Occipital lobe (tissue), 2 donors: ENCODE measurements around the gene EXOC4. TPM values are rescaled to one million over a fixed set of nuclear protein-coding genes. Genes with fewer than 3 reads are reported as not detected.
"Not testable (repeated sequence)": the region's sequence is repeated elsewhere in the genome, so short reads cannot be mapped to it uniquely, and the experiment has no call there.

Experiments used
- DNase-seq: peaks from one replicate; lab custom pipeline; 2025; lab: John Stamatoyannopoulos, UW
- total RNA-seq: library from RNA; depleted of rRNA; stranded (reverse); fragments of >200 nt; gene quantifications from one replicate; pipeline ENCODE4 v1.2.3, GENCODE V29; 2014

Gene EXOC4
- total RNA-seq, 1 donor from 2014 or later, result 341 TPM

DNA sequence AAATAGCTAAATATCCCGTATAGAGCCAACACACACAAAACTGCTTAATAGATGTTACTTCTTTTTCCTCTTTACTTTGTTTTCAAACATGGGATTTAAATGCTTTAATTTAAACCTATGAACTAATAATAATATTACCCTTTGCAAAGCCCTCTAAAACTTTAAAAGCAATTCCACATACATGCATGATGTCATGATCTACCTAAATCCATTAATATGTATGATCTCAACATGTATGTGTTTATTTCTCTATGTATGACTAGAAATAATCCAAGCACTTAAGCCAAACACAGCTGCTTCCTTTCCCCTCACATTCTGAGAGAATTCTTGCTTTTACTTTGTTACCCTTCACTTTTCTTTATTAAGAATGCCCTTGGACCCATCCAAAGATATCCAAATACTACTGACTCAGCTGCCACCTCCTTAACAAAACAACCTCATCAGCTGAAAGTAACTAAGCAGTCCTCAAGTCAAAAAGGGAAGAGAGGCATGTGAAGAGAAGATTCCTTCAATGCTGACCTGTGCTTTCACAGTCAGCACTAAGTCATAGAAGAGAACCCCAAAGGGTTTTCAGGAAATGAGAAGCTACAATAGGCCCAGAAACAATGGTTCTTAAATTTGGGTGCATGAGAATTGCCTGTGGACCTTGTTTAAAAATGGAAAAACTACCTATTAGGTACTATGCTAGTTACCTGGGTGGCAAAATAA is 607.9 kb downstream of the EXOC4 start:
- no peak for DNase-seq

DNA sequence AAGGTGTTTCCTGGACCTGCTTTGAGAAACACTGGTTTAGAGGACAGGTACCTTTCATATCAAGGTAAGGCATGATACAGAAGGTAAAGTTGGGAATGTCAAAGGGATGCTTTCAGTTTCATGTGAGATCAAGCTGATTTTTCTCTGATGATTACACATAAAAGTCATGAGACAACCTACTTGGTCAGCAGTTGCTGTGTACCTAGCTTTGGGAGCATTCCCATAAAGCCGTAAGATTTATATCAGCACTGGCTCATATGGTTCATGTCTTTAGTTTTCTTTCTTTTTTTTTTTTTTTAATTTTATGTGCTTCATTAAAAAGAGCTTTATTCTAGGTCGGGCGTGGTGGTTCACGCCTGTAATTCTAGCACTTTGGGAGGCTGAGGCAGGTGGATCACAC is 609.0 kb downstream of the EXOC4 start:
- DNase-seq, result no peak

DNA sequence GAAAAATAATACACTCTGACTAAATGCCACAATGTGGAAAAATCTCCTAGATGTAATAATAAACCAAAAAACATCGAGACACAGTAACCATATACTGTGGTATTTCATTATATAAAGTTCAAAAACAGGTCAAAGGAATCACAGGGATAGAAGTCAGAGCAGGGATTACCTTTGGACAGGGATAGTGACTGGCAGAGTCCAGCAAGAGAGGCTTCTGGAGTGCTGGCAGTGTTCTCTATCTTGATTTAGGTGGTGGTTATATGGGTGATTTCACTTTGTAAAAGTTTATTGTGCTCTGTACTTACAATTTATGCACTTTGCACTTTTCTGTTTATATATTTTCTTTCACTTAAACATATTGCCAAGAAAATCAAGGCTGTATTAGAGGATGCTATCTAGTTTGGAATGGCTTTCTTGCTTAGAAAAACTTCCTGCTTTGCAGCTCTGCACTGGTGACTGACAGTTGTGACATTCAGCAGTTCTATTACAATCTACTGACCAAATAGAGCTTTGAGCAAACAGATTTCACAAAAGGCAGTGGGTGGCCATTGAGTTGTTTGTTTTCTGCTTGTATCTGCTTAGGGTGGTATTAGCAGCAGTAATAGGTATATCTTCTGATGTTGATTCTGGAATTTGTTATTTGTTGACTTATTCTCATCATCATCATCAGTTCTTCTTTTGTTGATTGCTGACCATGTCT is 610.6 kb downstream of the EXOC4 start:
- no peak for DNase-seq

DNA sequence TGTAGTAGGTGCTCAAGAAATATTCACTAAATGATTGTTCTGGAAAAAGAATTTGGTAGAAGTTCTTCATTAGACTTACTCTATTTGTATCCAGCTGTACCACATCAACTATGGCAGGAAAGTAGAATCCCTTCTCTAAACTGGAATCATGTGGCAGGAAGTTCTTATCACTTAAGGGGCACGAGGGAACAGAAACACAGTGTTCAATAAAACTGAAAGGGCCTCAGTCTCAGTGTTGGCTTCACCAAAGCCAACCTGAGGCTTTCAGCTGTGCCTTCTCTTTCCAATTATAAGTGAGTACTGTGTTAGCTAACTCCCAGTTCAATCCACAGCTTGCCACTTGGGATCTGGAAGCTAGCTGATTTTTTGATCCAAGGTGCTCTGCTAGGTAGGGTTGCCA is 616.7 kb downstream of the EXOC4 start:
- DNase-seq, result no peak

GRCh38 chr7:133871757-133872156 is 618.9 kb downstream of the EXOC4 start:
- DNase-seq, result no peak

GRCh38 chr7:133873187-133873586 is 620.3 kb downstream of the EXOC4 start:
- no peak for DNase-seq

GRCh38 chr7:133873631-133874030 is 620.8 kb downstream of the EXOC4 start:
- DNase-seq, result no peak

- no peak for DNase-seq
Measured at GRCh38 chr7:133883591-133883990, 630.7 kb downstream of the EXOC4 start.

DNA sequence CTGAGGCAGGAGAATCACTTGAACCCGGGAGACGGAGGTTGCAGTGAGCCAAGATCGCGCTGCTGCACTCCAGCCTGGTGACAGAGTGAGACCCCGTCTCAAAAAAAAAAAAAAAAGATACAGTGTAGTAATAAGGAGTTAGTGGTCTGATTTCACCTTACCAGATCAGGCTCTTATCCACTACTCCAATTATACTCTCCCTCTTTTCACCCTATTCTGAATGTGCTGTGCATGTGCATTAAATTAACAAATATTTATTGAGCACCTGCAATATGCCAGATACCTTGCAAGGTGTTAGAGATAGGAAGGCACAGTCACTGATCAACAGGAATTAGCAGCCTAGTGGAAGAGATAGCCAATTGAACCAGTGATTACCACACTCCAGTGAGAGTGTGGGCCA is 632.3 kb downstream of the EXOC4 start:
- no peak for DNase-seq

- no peak for DNase-seq
Measured at GRCh38 chr7:133886086-133886485, 633.2 kb downstream of the EXOC4 start.

GRCh38 chr7:133886797-133887196 is 633.9 kb downstream of the EXOC4 start:
- no peak for DNase-seq

GRCh38 chr7:133887459-133887858 is 634.6 kb downstream of the EXOC4 start:
- DNase-seq, result no peak

DNA sequence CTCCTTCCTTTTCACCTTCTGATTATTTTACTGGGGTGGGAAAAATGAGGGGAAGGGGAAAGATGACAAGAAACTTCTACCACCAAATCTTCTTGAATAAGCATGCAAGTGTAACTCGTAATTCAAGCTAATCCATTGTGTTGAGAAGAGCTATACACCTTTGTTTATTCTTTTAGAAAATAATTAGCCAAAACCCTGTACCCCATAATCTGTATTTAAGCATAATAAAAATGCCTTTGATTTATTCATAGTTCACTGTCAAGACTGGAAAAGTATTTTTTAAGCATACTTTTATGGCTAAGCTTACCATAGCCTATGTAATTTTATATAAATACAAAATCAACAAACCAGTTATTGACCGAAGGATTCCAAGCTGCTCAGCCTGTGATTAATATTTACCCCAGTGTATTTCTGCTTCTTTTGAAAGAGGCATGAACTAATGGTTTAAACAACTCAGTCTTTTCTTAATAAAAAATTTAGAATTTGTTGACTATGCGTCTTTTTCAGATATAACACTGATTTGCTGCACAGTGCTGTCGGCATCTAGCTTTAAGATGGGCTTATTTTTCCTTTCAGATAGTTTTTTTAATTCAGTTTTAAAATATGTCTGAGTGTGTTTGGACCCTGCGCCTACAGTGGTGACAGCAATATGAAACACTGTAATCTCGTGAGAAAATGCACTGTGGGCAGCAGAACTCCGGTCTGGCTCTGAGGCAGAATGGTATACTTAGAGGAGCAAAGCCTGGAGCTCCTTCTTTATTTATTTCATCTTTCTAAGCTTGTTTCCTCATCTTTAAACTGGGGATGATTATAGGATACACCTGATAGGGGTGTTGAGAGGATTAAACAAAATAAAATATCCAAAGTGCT is 635.4 kb downstream of the EXOC4 start:
- no peak for DNase-seq

DNA sequence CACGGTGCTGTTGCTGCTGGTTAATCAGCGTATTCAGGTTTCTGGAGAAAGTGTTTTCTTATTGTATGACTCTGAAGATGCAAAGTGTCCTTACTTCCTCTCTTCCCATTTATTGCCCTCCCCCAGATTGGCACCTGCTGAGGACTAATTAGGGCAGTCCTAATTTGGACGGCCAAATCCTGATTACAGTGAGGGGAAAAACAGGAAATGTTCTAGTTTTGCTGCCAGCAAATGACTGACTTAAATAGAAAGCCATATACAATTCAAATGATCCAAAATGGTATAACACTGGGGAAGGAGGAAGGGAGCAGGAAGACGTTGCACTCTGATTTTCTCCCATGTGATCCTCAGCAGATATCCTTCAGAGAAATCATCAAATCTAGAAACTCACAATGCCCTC is 651.9 kb downstream of the EXOC4 start:
- no peak for DNase-seq

- DNase-seq, result not testable (repeated sequence)
Measured at GRCh38 chr7:133906553-133906952, 653.7 kb downstream of the EXOC4 start.

GRCh38 chr7:133910761-133911160 is 657.9 kb downstream of the EXOC4 start:
- DNase-seq, result no peak

DNA sequence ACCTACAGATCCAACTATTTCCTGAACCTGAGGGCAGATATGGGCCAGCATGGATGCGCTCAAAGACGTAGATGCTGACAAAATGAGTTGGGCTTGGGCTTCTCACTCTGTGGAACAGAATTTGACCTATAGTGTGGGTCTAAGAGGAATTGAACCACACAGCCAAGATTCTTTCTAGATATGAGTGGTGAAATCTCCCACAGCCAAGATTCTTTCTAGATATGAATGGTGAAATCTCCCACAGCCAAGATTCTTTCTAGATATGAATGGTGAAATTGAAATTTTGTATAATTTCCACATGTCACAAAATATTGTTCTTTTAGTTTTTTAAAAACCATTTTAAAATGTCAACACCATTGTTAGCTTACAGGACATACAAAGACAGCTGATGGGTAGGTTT is 658.8 kb downstream of the EXOC4 start:
- DNase-seq, result no peak

DNA sequence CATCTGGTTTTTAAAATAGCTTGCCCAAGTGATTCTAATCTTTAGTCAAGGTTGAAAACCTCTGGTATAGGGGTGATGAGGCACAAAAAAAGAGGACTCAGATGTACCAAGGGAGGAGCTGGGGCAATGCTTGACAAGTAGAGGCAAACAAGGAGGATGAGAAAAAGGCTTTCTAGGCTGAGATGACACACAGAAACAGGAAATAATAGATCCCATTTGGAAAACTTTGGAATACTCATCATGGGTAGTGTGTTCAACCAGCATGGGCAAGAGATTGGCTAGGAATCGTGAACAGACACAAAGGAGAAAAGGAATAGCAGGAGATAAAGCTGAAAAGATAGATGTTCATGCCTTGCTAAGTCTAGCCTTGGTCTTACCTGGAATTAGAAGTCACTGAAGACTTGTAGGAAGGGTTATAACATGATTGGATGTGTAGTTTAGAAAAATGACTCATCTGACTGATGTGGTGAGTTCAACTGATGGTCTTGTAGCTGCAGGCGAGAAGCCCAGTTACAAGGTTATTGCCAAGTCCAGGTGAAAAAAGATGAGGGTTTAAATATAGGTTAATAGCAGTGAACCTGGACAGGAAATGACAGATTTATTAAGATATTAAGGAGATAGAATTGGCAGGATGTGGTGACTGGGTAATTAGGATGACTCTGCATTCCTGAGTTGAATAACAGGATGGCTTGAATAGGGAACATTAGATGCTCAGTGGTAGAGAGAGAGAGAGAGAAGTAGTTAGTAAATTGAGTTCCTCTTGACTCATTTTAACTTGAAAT is 660.2 kb downstream of the EXOC4 start:
- DNase-seq, result no peak

DNA sequence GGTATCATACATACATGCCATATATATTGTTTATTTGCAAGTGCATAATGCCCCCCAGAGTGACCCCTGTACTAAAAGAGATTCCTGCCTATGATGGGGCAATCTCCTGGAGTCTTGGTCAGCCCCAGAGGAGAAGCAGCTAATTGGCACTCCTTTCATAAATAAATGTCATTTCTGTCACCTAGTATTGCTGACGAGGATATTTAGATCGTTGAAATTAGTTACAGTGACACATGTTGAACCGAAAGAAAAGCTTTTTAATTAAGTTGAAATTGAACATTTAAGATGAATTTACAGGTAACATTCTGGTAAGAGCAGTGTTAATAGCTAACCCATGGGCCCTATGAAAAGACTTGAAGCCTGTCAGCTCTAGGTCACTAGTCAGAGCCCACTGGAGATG is 663.7 kb downstream of the EXOC4 start:
- DNase-seq, result no peak

DNA sequence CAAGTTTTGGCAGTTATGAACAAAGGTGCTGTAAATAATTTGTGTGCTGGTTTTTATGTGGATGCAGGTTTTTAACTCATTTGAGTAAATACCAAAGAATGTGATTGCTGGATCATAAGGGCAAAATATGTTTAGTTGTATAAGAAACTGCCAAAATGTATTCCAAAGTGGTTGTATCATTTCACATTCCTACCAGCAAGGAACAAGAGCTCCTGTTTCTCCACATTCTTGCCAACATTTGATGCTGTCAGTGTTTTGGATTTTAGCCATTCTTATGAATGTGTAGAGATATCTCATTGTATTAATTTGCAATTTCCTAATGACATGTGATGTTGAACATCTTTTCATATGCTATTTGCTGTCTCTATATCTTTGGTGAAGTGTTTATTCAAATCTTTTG is 666.9 kb downstream of the EXOC4 start:
- no peak for DNase-seq

GRCh38 chr7:133921635-133922182 is 668.8 kb downstream of the EXOC4 start:
- no peak for DNase-seq
